Transverse colon (tissue), 4 donors: Measurements from ENCODE around the gene NT5C2. TPM values are rescaled to one million over a fixed set of nuclear protein-coding genes. Genes with fewer than 3 reads are reported as not detected.

Experiments
- DNase-seq: peaks from one replicate; pipeline ENCODE4 v3.0.0-alpha.2; 2019
- H3K27ac ChIP-seq, 4 donors: fragments of 200-600 bp; sonication (generic); 2 replicates each; pipeline ENCODE4 v1.5.1; 2016 to 2018; ENCODE audit warnings: inconsistent platforms in 4 of 4
- H3K27me3 ChIP-seq: fragments of 200-600 bp; sonication (generic); 2 replicates; pipeline ENCODE4 v1.5.1; 2017; ENCODE audit warnings: inconsistent platforms
- H3K36me3 ChIP-seq, 4 donors: fragments of 200-600 bp; sonication (generic); 2 replicates each; pipeline ENCODE4 v1.5.1; 2017 to 2019; ENCODE audit warnings: inconsistent platforms in 4 of 4
- H3K4me1 ChIP-seq, 4 donors: fragments of 200-600 bp; sonication (generic); 2 replicates each; pipeline ENCODE4 v1.5.1; 2017 to 2020; ENCODE audit warnings: inconsistent platforms in 4 of 4
- H3K4me3 ChIP-seq, 4 donors: fragments of 200-600 bp; sonication (generic); 1 replicate in 1 of 4; 2 replicates in 3 of 4; pipeline versions ENCODE4 v1.5.1 to v1.6.1; 2017 to 2019; ENCODE audit warnings: inconsistent platforms in 4 of 4
- H3K9me3 ChIP-seq, 2 donors: fragments of 200-600 bp; sonication (generic); 2 replicates each; pipeline ENCODE4 v1.5.1; 2017 to 2019; ENCODE audit warnings: inconsistent platforms in 2 of 2
- EP300 ChIP-seq: sonication (generic); formaldehyde crosslinking; IDR thresholded peaks from one replicate; pipeline ENCODE4 v1.6.1; 2017; ENCODE audit warnings: antibody characterized with exemption, low read depth
- POLR2A ChIP-seq: fragments of 450-650 bp; IDR thresholded peaks from one replicate; pipeline ENCODE4 v1.6.1; 2016; ENCODE audit warnings: antibody characterized with exemption, mild to moderate bottlenecking, moderate library complexity
- POLR2AphosphoS5 ChIP-seq, 3 donors: sonication (generic); formaldehyde crosslinking; IDR thresholded peaks; one replicate each; pipeline ENCODE4 v1.6.1; 2016; ENCODE audit warnings: antibody characterized with exemption in 3 of 3
- WGBS, 2 donors: methylation state at CpG; one replicate each; pipeline ENCODE4 v1.1.5; 2018; ENCODE audit warnings: low coverage in 1 of 2; 5-methylcytosine and 5-hydroxymethylcytosine counted together
- in situ Hi-C, 4 donors: fragments of 200-750 bp; cut with MboI; loops; one replicate each; pipeline versions ENCODE4 v1.15.0 to v1.15.1; 2017; ENCODE audit warnings: low sequenced_read_pairs in 3 of 4, low pct_ligation_motif_present in 1 of 4, low pct_unique_long_range_greater_than_20kb in 1 of 4
- intact Hi-C: fragments of 100-400 bp; cut with DNase I; formaldehyde crosslinking; loops from one replicate; pipeline ENCODE4 v1.15.1; 2023; ENCODE audit warnings: low total_unique reads
- total RNA-seq, 4 donors: library from RNA; depleted of rRNA; stranded (reverse); fragments of >200 nt; gene quantifications; one replicate each; pipeline ENCODE4 v1.1.0, GENCODE V29; 2016
- TF ChIP-seq, protein P1 (sequence below), 5 experiments: fragments of 200-600 bp in 3 of 5; fragments of 450-650 bp in 2 of 5; sonication (generic) in 3 of 5; IDR thresholded peaks; 1 replicate in 2 of 5; 2 replicates in 3 of 5; pipeline ENCODE4 v1.5.1; 2016 to 2017; ENCODE audit warnings: antibody characterized with exemption in 5 of 5, inconsistent platforms in 3 of 5, mild to moderate bottlenecking in 2 of 5, moderate library complexity in 1 of 5

Gene NT5C2
- total RNA-seq, 4 donors from 2014 or later, result 77.1 to 135 (median 105) TPM

DNA sequence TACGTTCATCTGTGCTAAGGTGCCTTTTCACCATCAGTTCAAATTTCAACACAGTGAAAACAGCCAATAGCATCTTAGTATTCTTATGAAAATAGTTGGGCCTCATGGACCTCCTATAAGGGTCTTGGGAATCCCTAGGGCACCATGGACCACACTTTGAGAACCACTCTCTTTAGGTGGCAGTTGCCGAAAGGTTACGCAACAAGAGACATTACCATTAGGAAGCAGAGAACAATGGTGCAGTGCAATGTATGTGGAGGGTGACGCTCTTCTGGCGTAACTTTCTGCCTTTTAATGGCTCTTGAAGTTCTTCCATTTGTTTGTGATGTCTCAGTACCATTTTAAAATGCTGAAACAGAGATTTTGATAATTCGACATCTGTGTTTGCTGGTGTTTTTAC lies 143.8 kb downstream of the NT5C2 start:
- WGBS, 2 donors, result 87 to 100% methylated on average over 4 to 6 of the region's 6 CpGs
- no peaks in the 10 kb centered on the region for H3K36me3 ChIP-seq
- TF ChIP-seq POLR2AphosphoS5 (IDR thresholded peaks at IDR 0.05) (no peak), EP300 (no peak), POLR2A (no peak)
- TF ChIP-seq, protein P1, sequence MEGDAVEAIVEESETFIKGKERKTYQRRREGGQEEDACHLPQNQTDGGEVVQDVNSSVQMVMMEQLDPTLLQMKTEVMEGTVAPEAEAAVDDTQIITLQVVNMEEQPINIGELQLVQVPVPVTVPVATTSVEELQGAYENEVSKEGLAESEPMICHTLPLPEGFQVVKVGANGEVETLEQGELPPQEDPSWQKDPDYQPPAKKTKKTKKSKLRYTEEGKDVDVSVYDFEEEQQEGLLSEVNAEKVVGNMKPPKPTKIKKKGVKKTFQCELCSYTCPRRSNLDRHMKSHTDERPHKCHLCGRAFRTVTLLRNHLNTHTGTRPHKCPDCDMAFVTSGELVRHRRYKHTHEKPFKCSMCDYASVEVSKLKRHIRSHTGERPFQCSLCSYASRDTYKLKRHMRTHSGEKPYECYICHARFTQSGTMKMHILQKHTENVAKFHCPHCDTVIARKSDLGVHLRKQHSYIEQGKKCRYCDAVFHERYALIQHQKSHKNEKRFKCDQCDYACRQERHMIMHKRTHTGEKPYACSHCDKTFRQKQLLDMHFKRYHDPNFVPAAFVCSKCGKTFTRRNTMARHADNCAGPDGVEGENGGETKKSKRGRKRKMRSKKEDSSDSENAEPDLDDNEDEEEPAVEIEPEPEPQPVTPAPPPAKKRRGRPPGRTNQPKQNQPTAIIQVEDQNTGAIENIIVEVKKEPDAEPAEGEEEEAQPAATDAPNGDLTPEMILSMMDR (IDR thresholded peaks at IDR 0.05), result no peak
- H3K9me3 ChIP-seq, result no peaks in the 10 kb centered on the region
- intact Hi-C loops, result no loop called here
- no peak overlapping the region for H3K27ac ChIP-seq
- in situ Hi-C loops, result no loop called here
- no peak overlapping the region for H3K4me3 ChIP-seq
- DNase-seq, result no peak
- peaks cover 0 to 6% (median 0%) of the 10 kb centered on the region in 4 donors for H3K4me1 ChIP-seq
- no peaks in the 10 kb centered on the region for H3K27me3 ChIP-seq

DNA sequence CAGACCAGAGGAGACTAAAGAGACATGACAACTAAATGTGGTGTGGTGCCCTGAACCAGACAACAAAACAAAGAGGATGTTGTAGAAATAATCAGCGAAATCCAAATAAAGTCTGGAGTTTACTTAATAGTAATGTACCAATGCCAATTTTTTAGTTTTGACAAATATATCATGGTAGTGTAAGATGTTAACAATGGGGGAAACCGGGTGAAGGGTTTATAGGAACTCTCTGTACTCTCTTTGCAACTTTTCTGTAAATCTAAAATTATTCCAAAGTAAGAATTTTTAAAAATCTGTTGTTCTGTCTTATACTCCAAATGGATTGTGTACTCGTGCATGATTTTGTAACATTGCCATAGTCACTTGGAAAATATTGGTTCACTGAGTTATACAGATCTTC lies 145.7 kb downstream of the NT5C2 start:
- DNase-seq, result no peak
- H3K27me3 ChIP-seq, result no peaks in the 10 kb centered on the region
- TF ChIP-seq POLR2AphosphoS5 (IDR thresholded peaks at IDR 0.05) (no peak), POLR2A (no peak), EP300 (no peak)
- TF ChIP-seq, protein P1 (IDR thresholded peaks at IDR 0.05), result no peak
- no peak overlapping the region for H3K27ac ChIP-seq
- WGBS, 2 donors, result 88 to 95% methylated on average over 3 of the region's 3 CpGs
- no peaks in the 10 kb centered on the region for H3K9me3 ChIP-seq
- in situ Hi-C loops, result no loop called here
- no peaks in the 10 kb centered on the region for H3K36me3 ChIP-seq
- peaks cover 0 to 2% (median 0%) of the 10 kb centered on the region in 4 donors for H3K4me1 ChIP-seq
- H3K4me3 ChIP-seq, result no peak overlapping the region
- intact Hi-C loops, result no loop called here

DNA sequence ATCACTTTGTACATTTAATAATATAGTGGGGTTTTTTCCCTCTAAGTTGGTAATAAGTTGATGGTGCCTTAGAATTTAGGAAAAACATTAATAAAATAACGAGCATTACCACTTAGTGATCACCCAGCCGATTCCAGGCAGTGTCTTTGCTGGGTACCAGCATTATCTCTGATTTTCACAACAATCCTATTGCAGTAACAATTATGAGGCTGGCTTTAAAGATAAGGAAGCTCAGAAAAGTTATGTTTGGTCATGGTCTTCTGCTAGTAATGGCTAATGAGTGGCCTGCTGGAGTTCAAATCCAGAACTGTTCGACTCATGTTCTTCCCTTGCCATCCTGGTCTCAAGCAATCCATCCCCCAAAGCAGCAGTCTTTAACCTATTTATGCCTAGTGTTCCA lies 147.1 kb downstream of the NT5C2 start:
- H3K9me3 ChIP-seq, result no peaks in the 10 kb centered on the region
- in situ Hi-C loops (no loop called here), intact Hi-C loops (no loop called here)
- H3K36me3 ChIP-seq, result no peaks in the 10 kb centered on the region
- H3K27me3 ChIP-seq, result no peaks in the 10 kb centered on the region
- no peak for DNase-seq
- 89 to 94% methylated on average over 3 of the region's 3 CpGs for WGBS, 2 donors
- H3K4me1 ChIP-seq, result peaks cover 0 to 5% (median 0%) of the 10 kb centered on the region in 4 donors
- TF ChIP-seq, protein P1 (IDR thresholded peaks at IDR 0.05), result no peak
- TF ChIP-seq POLR2A, result no peak
- no peak for TF ChIP-seq EP300
- no peak for TF ChIP-seq POLR2AphosphoS5 (IDR thresholded peaks at IDR 0.05)
- H3K27ac ChIP-seq, result peak overlapping the region in 1 of 4 donors; percentile 43
- no peak overlapping the region for H3K4me3 ChIP-seq

DNA sequence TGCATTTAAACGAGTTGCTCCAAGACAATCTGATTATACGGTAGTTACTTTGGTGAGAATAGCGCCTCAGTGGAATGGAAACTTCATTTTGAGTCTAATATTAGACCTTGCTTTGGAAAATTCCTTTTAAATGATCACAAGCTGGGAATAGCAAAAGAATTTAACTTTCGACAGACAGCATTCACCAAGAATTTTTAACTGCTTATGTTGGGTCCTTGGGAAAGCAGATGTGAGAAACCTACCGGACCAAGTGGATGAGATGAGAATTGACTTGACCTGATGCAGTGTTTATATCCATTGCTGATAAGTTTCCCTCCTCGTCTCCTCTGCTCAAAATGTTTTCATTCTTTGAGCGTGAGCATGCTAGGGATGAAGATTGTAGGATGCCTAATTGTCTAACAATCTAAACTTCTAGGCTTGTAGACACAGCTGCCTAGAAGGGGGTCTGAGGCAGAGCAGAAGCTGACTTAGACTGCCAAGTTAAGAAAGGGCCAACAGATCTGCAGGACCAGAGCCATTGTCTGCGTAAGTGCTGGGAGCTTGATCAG lies 148.1 kb downstream of the NT5C2 start:
- WGBS, 2 donors, result 73 to 76% methylated on average over 7 to 8 of the region's 8 CpGs
- TF ChIP-seq, protein P1 (IDR thresholded peaks at IDR 0.05), result no peak
- no peak for TF ChIP-seq POLR2A
- no peak for TF ChIP-seq POLR2AphosphoS5 (IDR thresholded peaks at IDR 0.05)
- no peak for TF ChIP-seq EP300
- DNase-seq, result no peak
- intact Hi-C loops (no loop called here), in situ Hi-C loops (no loop called here)
- H3K36me3 ChIP-seq, result no peaks in the 10 kb centered on the region
- H3K9me3 ChIP-seq, result no peaks in the 10 kb centered on the region
- no peaks in the 10 kb centered on the region for H3K27me3 ChIP-seq
- peak overlapping the region; percentile 16 to 54 (median 38) for H3K27ac ChIP-seq
- H3K4me1 ChIP-seq, result peaks cover 0 to 5% (median 0%) of the 10 kb centered on the region in 4 donors
- H3K4me3 ChIP-seq, result no peak overlapping the region
